Measurements from ENCODE around the gene ASCC3.

ASCC3 gene

DNA sequence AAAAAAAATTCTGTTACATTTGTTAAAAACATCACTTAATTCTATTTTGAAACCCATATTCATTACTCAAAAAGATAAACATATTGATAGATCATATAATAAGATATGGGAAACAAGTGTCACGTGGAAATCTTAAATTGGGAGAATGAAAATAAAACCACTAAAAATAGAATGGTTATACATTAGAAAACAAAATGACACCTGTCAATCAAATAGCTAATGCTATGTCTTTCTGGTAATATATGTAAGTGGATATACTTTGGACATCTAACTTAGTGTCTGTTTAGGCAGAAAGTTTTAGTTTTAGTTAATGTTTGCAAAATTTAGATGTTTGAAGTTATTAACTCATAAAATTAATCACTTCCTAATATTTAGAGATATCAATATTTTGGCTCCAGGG, 321.3 kb downstream of the ASCC3 start:
- H3K4me3 ChIP-seq (ENCODE audit: extremely low read depth, insufficient read depth, low read length, poor library complexity, severe bottlenecking), result no peak overlapping the region
- no CpG with 5 or more reads among the region's 1 CpG for WGBS, 2 experiments (ENCODE audit: insufficient coverage in 2 of 2)
- H3K27ac ChIP-seq (ENCODE audit: low read depth, low read length, severe bottlenecking), result no peak overlapping the region
- no peaks in the 10 kb centered on the region for H3K4me1 ChIP-seq (ENCODE audit: control insufficient read depth, insufficient read depth, low read length, poor library complexity, severe bottlenecking)
- no peaks in the 10 kb centered on the region for H3K9me3 ChIP-seq (ENCODE audit: control insufficient read depth, low read length)
- no peaks in the 10 kb centered on the region for H3K36me3 ChIP-seq (ENCODE audit: control insufficient read depth, insufficient read depth, low read length)

DNA sequence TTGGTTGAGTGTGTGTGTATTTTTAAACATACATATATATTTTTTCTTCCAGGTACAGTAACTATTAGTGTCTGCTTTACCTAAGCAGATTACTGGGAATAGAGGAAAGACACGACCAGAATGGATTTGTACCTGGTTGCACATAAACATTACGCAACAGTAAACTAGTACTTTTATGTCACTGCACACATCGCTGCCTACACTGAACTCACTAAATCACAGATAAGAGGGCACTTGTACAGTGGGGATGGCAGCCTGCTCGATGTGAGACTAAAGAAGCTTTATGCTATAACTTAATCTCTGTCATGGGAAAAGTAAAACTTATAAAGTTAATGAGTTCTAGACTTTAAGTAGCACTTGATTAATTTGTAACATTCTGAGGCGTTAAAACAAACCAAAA, 326.9 kb downstream of the ASCC3 start:
- Histone ChIP-seq H3K4me3 (ENCODE audit: extremely low read depth, insufficient read depth, low read length, poor library complexity, severe bottlenecking) (no peak overlapping the region), H3K27ac (ENCODE audit: low read depth, low read length, severe bottlenecking) (no peak overlapping the region), H3K36me3 (ENCODE audit: control insufficient read depth, insufficient read depth, low read length) (no peaks in the 10 kb centered on the region), H3K4me1 (ENCODE audit: control insufficient read depth, insufficient read depth, low read length, poor library complexity, severe bottlenecking) (peaks cover 6% of the 10 kb centered on the region), H3K9me3 (ENCODE audit: control insufficient read depth, low read length) (no peaks in the 10 kb centered on the region)
- no CpG with 5 or more reads among the region's 5 CpGs for WGBS, 2 experiments (ENCODE audit: insufficient coverage in 2 of 2)

DNA sequence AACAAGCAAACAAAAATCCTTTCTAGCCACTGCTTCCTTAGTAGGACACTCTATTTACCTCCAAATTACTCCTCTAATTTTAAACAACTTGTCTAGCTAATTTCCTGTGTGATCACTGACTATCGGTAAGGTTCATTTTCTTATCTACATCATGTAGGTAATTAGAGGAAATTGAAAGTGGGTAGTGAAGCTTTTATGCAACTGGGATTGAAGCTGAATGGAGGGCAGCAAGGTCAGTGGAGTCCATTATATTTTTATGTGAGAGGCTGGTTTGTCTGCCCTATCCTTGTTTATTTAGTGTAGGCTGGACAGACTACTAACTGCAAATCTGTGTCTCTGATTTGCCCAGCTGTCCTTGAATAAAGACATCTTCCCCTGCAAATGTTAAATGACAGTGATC, 327.9 kb downstream of the ASCC3 start:
- Histone ChIP-seq H3K36me3 (ENCODE audit: control insufficient read depth, insufficient read depth, low read length) (no peaks in the 10 kb centered on the region), H3K4me1 (ENCODE audit: control insufficient read depth, insufficient read depth, low read length, poor library complexity, severe bottlenecking) (peaks cover 6% of the 10 kb centered on the region), H3K27ac (ENCODE audit: low read depth, low read length, severe bottlenecking) (no peak overlapping the region), H3K9me3 (ENCODE audit: control insufficient read depth, low read length) (no peaks in the 10 kb centered on the region), H3K4me3 (ENCODE audit: extremely low read depth, insufficient read depth, low read length, poor library complexity, severe bottlenecking) (no peak overlapping the region)
- no CpG with 5 or more reads among the region's 1 CpG for WGBS, 2 experiments (ENCODE audit: insufficient coverage in 2 of 2)

DNA sequence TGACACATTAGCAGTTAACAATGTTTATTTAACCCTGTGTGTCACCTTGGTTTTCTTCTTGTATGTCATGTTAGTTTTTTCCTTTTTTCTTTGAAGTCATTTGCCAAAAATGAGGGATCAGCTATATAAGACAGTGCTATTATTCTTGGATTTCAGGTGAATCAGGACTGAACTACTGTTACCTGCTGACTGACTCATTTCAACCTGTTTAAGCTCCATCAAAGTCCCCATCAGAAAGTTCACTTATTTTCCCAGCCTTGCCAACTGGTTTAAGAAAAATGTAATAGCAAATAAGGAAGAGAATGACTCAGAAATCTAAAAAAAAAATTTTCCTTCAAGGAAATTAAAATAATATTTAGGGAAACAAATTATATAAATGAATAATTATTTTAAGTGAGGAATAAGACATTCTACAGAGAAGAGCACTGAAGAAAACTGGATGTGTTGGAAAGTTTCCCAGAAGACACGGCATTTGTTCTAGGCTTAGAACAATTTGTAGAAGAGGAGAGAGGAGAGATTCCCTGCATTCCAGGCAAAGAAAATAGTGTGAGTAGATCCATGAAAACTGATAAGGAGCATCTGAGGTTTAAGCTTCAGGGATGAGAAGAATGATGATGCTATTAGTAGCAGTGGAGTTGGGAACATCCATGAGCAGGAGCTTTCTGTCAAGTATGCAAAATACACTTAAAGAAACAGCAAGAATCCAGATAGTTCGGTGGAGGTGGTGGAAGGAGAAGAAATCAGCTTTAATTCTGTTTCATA, 331.5 kb downstream of the ASCC3 start:
- Histone ChIP-seq H3K4me3 (ENCODE audit: extremely low read depth, insufficient read depth, low read length, poor library complexity, severe bottlenecking) (no peak overlapping the region), H3K4me1 (ENCODE audit: control insufficient read depth, insufficient read depth, low read length, poor library complexity, severe bottlenecking) (peaks cover 6% of the 10 kb centered on the region), H3K9me3 (ENCODE audit: control insufficient read depth, low read length) (no peaks in the 10 kb centered on the region), H3K36me3 (ENCODE audit: control insufficient read depth, insufficient read depth, low read length) (no peaks in the 10 kb centered on the region), H3K27ac (ENCODE audit: low read depth, low read length, severe bottlenecking) (no peak overlapping the region)
- 69 to 95% methylated on average over 1 of the region's 2 CpGs for WGBS, 2 experiments (ENCODE audit: insufficient coverage in 2 of 2)

DNA sequence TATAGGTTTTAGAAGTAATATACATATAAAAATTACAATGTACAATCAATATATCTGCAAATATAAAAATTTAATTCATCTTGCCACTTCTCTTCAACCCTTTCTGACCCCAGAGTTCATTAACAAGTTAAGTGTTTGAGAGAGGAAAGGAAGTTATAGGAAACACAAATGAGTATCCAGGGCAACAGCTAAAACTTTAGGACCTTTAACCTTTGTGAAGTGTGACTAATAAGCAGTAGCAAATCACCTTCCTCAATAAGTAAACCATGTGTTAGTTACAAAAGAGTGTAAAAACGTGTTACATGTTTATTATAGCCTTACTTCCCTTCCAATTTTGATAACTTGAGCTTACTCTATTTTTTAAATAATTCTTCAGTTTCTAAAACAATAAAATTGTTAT, 343.0 kb downstream of the ASCC3 start:
- Histone ChIP-seq H3K4me3 (ENCODE audit: extremely low read depth, insufficient read depth, low read length, poor library complexity, severe bottlenecking) (no peak overlapping the region), H3K36me3 (ENCODE audit: control insufficient read depth, insufficient read depth, low read length) (peaks cover 15% of the 10 kb centered on the region), H3K4me1 (ENCODE audit: control insufficient read depth, insufficient read depth, low read length, poor library complexity, severe bottlenecking) (no peaks in the 10 kb centered on the region), H3K27ac (ENCODE audit: low read depth, low read length, severe bottlenecking) (no peak overlapping the region), H3K9me3 (ENCODE audit: control insufficient read depth, low read length) (no peaks in the 10 kb centered on the region)
- no CpG with 5 or more reads among the region's 1 CpG for WGBS, 2 experiments (ENCODE audit: insufficient coverage in 2 of 2)

DNA sequence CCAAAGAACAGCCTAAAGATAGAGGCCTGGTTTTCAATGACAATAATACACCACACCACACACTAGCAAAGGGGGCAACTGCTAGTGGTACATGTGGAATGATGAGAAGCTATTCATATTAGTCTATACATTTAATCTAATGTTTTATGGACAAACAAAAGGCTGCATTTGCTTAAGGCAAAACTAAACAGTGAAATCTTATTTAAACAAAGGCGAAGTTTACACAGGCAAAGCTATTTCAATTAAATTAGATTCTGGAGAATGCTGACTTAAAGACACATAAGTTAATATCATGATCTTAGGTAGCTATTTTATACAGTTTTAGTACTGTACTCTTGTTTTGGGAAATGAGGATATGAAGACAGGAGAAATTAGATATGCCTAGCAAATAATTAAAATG, 362.5 kb downstream of the ASCC3 start:
- H3K27ac ChIP-seq (ENCODE audit: low read depth, low read length, severe bottlenecking), result no peak overlapping the region
- no peaks in the 10 kb centered on the region for H3K9me3 ChIP-seq (ENCODE audit: control insufficient read depth, low read length)
- no peaks in the 10 kb centered on the region for H3K4me1 ChIP-seq (ENCODE audit: control insufficient read depth, insufficient read depth, low read length, poor library complexity, severe bottlenecking)
- WGBS, 2 experiments (ENCODE audit: insufficient coverage in 2 of 2), result no CpG with 5 or more reads among the region's 1 CpG
- peaks cover 28% of the 10 kb centered on the region for H3K36me3 ChIP-seq (ENCODE audit: control insufficient read depth, insufficient read depth, low read length)
- no peak overlapping the region for H3K4me3 ChIP-seq (ENCODE audit: extremely low read depth, insufficient read depth, low read length, poor library complexity, severe bottlenecking)

DNA sequence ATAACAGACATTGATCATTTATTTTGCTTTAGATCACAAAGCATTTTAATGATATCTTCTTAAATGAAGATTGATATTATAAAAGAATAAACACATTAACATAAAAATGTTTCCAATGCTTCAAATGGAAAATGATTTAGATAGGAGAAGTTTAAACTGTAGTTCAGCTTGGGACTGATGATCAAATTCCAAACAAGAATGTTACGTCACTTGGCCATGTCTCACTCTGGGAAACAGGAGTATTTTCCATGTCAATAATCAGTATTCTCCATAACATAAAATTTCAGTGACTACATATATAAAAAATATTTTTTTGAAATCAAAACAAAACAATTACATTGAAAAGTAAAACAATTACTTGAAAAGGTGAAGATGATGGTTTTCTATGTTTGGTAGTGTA, 363.5 kb downstream of the ASCC3 start:
- no peaks in the 10 kb centered on the region for H3K9me3 ChIP-seq (ENCODE audit: control insufficient read depth, low read length)
- H3K27ac ChIP-seq (ENCODE audit: low read depth, low read length, severe bottlenecking), result no peak overlapping the region
- no peaks in the 10 kb centered on the region for H3K4me1 ChIP-seq (ENCODE audit: control insufficient read depth, insufficient read depth, low read length, poor library complexity, severe bottlenecking)
- peaks cover 29% of the 10 kb centered on the region for H3K36me3 ChIP-seq (ENCODE audit: control insufficient read depth, insufficient read depth, low read length)
- no CpG with 5 or more reads among the region's 1 CpG for WGBS, 2 experiments (ENCODE audit: insufficient coverage in 2 of 2)
- H3K4me3 ChIP-seq (ENCODE audit: extremely low read depth, insufficient read depth, low read length, poor library complexity, severe bottlenecking), result no peak overlapping the region

DNA sequence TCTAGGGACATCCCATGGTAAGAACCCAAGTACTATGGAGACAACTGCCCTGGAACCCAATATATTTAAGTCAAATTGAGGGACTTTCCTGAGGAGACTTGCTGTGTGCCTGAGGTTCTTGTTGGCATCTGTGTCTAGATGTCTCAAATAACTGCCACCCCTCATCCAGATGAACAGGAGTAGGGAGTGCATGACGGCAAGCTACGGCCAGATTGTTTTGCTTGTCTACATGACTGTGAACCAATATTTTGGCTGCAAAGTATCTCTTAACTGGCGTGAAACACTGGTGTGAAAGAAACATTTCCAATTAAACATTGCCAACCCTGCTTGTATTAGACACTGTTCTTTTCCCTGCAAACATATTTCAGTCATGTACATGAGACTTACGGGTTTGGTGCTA, 364.0 kb downstream of the ASCC3 start:
- no peaks in the 10 kb centered on the region for H3K9me3 ChIP-seq (ENCODE audit: control insufficient read depth, low read length)
- peaks cover 35% of the 10 kb centered on the region for H3K36me3 ChIP-seq (ENCODE audit: control insufficient read depth, insufficient read depth, low read length)
- H3K4me1 ChIP-seq (ENCODE audit: control insufficient read depth, insufficient read depth, low read length, poor library complexity, severe bottlenecking), result no peaks in the 10 kb centered on the region
- no peak overlapping the region for H3K27ac ChIP-seq (ENCODE audit: low read depth, low read length, severe bottlenecking)
- H3K4me3 ChIP-seq (ENCODE audit: extremely low read depth, insufficient read depth, low read length, poor library complexity, severe bottlenecking), result no peak overlapping the region
- WGBS, 2 experiments (ENCODE audit: insufficient coverage in 2 of 2), result 97 to 100% methylated on average over 2 to 4 of the region's 4 CpGs

DNA sequence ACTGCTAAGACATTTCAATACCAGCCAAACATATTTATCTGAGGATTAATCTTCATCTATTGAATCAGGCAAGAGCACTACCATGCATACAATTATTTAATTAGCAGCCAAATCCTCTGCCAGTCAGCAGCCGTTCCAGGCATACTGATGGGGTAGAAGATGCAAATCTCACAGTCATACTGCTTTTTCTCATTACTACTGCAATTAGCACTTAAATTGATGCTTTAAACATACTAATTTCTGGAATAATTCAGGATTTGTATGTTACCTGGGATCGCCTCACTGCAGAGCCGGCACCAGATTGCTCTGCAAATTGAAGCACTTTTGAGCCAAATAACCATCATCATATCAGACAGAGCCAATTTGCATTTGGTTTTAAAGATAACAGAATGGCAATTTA, 366.5 kb downstream of the ASCC3 start:
- Histone ChIP-seq H3K4me1 (ENCODE audit: control insufficient read depth, insufficient read depth, low read length, poor library complexity, severe bottlenecking) (no peaks in the 10 kb centered on the region), H3K27ac (ENCODE audit: low read depth, low read length, severe bottlenecking) (no peak overlapping the region), H3K36me3 (ENCODE audit: control insufficient read depth, insufficient read depth, low read length) (peaks cover 50% of the 10 kb centered on the region), H3K4me3 (ENCODE audit: extremely low read depth, insufficient read depth, low read length, poor library complexity, severe bottlenecking) (no peak overlapping the region), H3K9me3 (ENCODE audit: control insufficient read depth, low read length) (no peaks in the 10 kb centered on the region)
- 80% methylated on average over 1 of the region's 3 CpGs; no CpG with 5 or more reads in 1 of the 2 experiments for WGBS, 2 experiments (ENCODE audit: insufficient coverage in 2 of 2)

DNA sequence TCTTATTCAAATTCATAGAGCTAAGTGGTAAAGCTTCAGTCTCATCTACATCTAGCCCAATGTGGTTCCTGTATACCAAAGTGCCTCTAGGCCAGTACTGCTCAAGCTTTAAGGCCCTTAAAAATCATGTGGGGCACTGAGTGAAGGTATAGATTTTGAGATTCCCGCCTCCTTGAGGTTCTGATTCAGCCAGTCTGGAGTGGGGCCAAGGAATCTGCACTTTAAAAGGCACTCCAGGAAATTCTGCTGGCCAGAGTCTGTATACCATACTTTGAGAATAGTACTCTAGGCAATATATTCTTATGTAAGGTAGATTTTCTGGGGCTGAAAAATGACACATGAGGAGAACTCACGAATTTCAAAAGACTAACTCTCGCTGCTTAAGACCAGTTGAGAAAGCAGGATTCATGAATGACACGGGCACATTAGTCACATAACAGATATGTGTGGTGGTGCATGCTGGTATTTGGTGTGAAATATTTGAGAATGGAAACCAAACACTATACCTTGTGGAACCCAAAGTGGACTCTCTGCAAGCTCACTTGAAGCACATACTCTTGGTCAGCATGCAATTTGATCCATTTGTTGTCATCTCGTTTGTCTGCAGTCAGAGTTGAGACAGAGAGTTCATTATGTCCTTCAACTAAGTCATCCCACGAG, 368.8 kb downstream of the ASCC3 start:
- Histone ChIP-seq H3K4me3 (ENCODE audit: extremely low read depth, insufficient read depth, low read length, poor library complexity, severe bottlenecking) (no peak overlapping the region), H3K9me3 (ENCODE audit: control insufficient read depth, low read length) (no peaks in the 10 kb centered on the region), H3K4me1 (ENCODE audit: control insufficient read depth, insufficient read depth, low read length, poor library complexity, severe bottlenecking) (no peaks in the 10 kb centered on the region), H3K36me3 (ENCODE audit: control insufficient read depth, insufficient read depth, low read length) (peaks cover 56% of the 10 kb centered on the region), H3K27ac (ENCODE audit: low read depth, low read length, severe bottlenecking) (no peak overlapping the region)
- WGBS, 2 experiments (ENCODE audit: insufficient coverage in 2 of 2), result 93 to 100% methylated on average over 3 of the region's 6 CpGs

DNA sequence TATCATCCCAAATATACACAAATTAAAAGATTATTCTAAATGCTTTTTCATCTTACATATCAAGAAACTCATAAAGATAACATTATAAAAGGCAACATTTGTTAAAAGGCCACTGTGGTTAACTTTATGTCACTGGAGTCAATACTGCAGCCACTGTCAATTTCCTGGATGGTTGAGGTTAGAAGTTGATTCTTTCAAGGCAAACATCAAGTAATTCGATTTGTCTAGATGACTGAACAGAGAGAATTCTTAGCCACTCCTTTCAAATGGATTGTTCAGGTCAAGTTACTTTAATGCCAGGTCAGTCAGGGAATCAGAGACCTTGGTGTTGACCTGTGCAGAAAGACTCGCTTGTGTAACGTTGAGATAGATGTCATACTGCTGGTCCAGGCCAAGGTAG, 372.0 kb downstream of the ASCC3 start:
- H3K27ac ChIP-seq (ENCODE audit: low read depth, low read length, severe bottlenecking), result no peak overlapping the region
- peaks cover 47% of the 10 kb centered on the region for H3K36me3 ChIP-seq (ENCODE audit: control insufficient read depth, insufficient read depth, low read length)
- H3K9me3 ChIP-seq (ENCODE audit: control insufficient read depth, low read length), result no peaks in the 10 kb centered on the region
- 83 to 100% methylated on average over 1 of the region's 3 CpGs for WGBS, 2 experiments (ENCODE audit: insufficient coverage in 2 of 2)
- peaks cover 4% of the 10 kb centered on the region for H3K4me1 ChIP-seq (ENCODE audit: control insufficient read depth, insufficient read depth, low read length, poor library complexity, severe bottlenecking)
- H3K4me3 ChIP-seq (ENCODE audit: extremely low read depth, insufficient read depth, low read length, poor library complexity, severe bottlenecking), result no peak overlapping the region

Measured in mesodermal cell (in vitro differentiated cells).